WTC11 (cell line): ENCODE results near the gene TRDMT1. TPM values are rescaled to one million over a fixed set of nuclear protein-coding genes. Genes with fewer than 3 reads are reported as not detected.

ENCODE experiments used
- ATAC-seq: fragments of 200-7000 bp; cut with Tn5 transposase; 2 replicates; pipeline ENCODE4 v1.10.0; 2021; ENCODE audit warnings: mild to moderate bottlenecking, moderate library complexity
- CTCF ChIA-PET: fragments of 300-600 bp; sonication (Branson Sonifier 250); formaldehyde crosslinking; loops from one replicate; lab custom pipeline; 2021; ENCODE audit warnings: antibody characterized with exemption; lab: Charles Lee
- POLR2A ChIA-PET: fragments of 350-600 bp; sonication (Branson Sonifier 250); formaldehyde crosslinking; loops from one replicate; lab custom pipeline; 2021; ENCODE audit warnings: antibody characterized with exemption; lab: Charles Lee
- DNase-seq: peaks from one replicate; pipeline ENCODE4 v3.0.0; 2021; ENCODE audit warnings: low spot score
- H3K27ac Mint-ChIP-seq: 2 replicates; pipeline ENCODE4 v1.8.0; 2021; ENCODE audit warnings: mixed read lengths
- H3K27me3 Mint-ChIP-seq: 2 replicates; pipeline ENCODE4 v1.8.0; 2021; ENCODE audit warnings: low read depth, mild to moderate bottlenecking, moderate library complexity, mixed read lengths
- H3K36me3 Mint-ChIP-seq: 2 replicates; pipeline ENCODE4 v1.8.0; 2021; ENCODE audit warnings: mixed read lengths
- H3K4me1 Mint-ChIP-seq: 2 replicates; pipeline ENCODE4 v1.8.0; 2022; ENCODE audit warnings: mixed read lengths
- H3K4me3 Mint-ChIP-seq: 2 replicates; pipeline ENCODE4 v1.8.0; 2021; ENCODE audit warnings: mild to moderate bottlenecking, moderate library complexity, mixed read lengths
- H3K9me3 Mint-ChIP-seq: 2 replicates; pipeline ENCODE4 v1.8.0; 2021; ENCODE audit warnings: mixed read lengths
- AFF4 ChIP-seq: sonication (generic); formaldehyde crosslinking; IDR thresholded peaks from 2 replicates; pipeline ENCODE4 v1.8.1; 2023; ENCODE audit warnings: mild to moderate bottlenecking, missing genetic modification reagents, borderline replicate concordance
- ATF6 ChIP-seq: sonication (generic); formaldehyde crosslinking; IDR thresholded peaks from 2 replicates; pipeline ENCODE4 v1.8.1; 2023; ENCODE audit warnings: mild to moderate bottlenecking, missing genetic modification reagents
- CREB1 ChIP-seq: sonication (generic); formaldehyde crosslinking; IDR thresholded peaks from 2 replicates; pipeline ENCODE4 v1.8.0; 2023; ENCODE audit warnings: mild to moderate bottlenecking, missing genetic modification reagents
- E2F4 ChIP-seq: sonication (generic); formaldehyde crosslinking; IDR thresholded peaks from 2 replicates; pipeline ENCODE4 v1.8.1; 2022; ENCODE audit warnings: low read depth, mild to moderate bottlenecking, moderate library complexity, missing genetic modification reagents, borderline replicate concordance
- ELF4 ChIP-seq: sonication (generic); formaldehyde crosslinking; IDR thresholded peaks from 2 replicates; pipeline ENCODE4 v1.8.1; 2022; ENCODE audit warnings: low read depth, mild to moderate bottlenecking, moderate library complexity, missing genetic modification reagents
- FOXP4 ChIP-seq: sonication (generic); formaldehyde crosslinking; IDR thresholded peaks from 2 replicates; pipeline ENCODE4 v1.8.0; 2022; ENCODE audit warnings: mild to moderate bottlenecking, missing genetic modification reagents
- HMGA2 ChIP-seq: fragments of 250-450 bp; sonication (Bioruptor Pico); IDR thresholded peaks from 2 replicates; pipeline ENCODE4 v1.4.0; 2021; ENCODE audit warnings: mild to moderate bottlenecking, moderate library complexity
- JAZF1 ChIP-seq: fragments of 250-450 bp; sonication (Bioruptor Pico); IDR thresholded peaks from 2 replicates; pipeline ENCODE4 v1.9.0; 2021; ENCODE audit warnings: moderate library complexity, mild to moderate bottlenecking, inconsistent platforms
- MAX ChIP-seq: sonication (generic); formaldehyde crosslinking; IDR thresholded peaks from 2 replicates; pipeline ENCODE4 v1.8.0; 2022; ENCODE audit warnings: mild to moderate bottlenecking, missing genetic modification reagents
- MYBL2 ChIP-seq: sonication (generic); formaldehyde crosslinking; IDR thresholded peaks from 2 replicates; pipeline ENCODE4 v1.8.1; 2023; ENCODE audit warnings: mild to moderate bottlenecking, moderate library complexity, missing genetic modification reagents
- NR1H2 ChIP-seq: sonication (generic); formaldehyde crosslinking; IDR thresholded peaks from 2 replicates; pipeline ENCODE4 v1.9.0; 2021; ENCODE audit warnings: mild to moderate bottlenecking, moderate library complexity, missing genetic modification reagents
- OVOL2 ChIP-seq: fragments of 250-450 bp; sonication (Bioruptor Pico); IDR thresholded peaks from 2 replicates; pipeline ENCODE4 v1.9.0; 2021; ENCODE audit warnings: mild to moderate bottlenecking, borderline replicate concordance
- PRDM15 ChIP-seq: sonication (generic); formaldehyde crosslinking; IDR thresholded peaks from 2 replicates; pipeline ENCODE4 v1.8.0; 2022; ENCODE audit warnings: missing genetic modification reagents
- RELA ChIP-seq: sonication (generic); formaldehyde crosslinking; IDR thresholded peaks from 2 replicates; pipeline ENCODE4 v1.8.1; 2022; ENCODE audit warnings: missing genetic modification reagents, mild to moderate bottlenecking, borderline replicate concordance
- SMAD4 ChIP-seq: sonication (generic); formaldehyde crosslinking; IDR thresholded peaks from 2 replicates; pipeline ENCODE4 v1.8.0; 2022; ENCODE audit warnings: mild to moderate bottlenecking, missing genetic modification reagents
- STAT6 ChIP-seq: sonication (generic); formaldehyde crosslinking; conservative IDR thresholded peaks from 2 replicates; pipeline ENCODE4 v1.8.1; 2023; ENCODE audit warnings: mild to moderate bottlenecking, low read depth, missing genetic modification reagents, moderate library complexity
- TEAD1 ChIP-seq: sonication (generic); formaldehyde crosslinking; IDR thresholded peaks from 2 replicates; pipeline ENCODE4 v1.8.0; 2022; ENCODE audit warnings: mild to moderate bottlenecking, missing genetic modification reagents
- USF2 ChIP-seq: sonication (generic); formaldehyde crosslinking; IDR thresholded peaks from 2 replicates; pipeline ENCODE4 v1.8.1; 2023; ENCODE audit warnings: mild to moderate bottlenecking, missing genetic modification reagents, moderate library complexity
- ZNF138 ChIP-seq: sonication (generic); formaldehyde crosslinking; conservative IDR thresholded peaks from 2 replicates; pipeline ENCODE4 v1.8.1; 2022; ENCODE audit warnings: mild to moderate bottlenecking, moderate library complexity, missing genetic modification reagents
- ZNF416 ChIP-seq: fragments of 250-450 bp; sonication (Bioruptor Pico); IDR thresholded peaks from 2 replicates; pipeline ENCODE4 v1.9.0; 2021; ENCODE audit warnings: mild to moderate bottlenecking, inconsistent platforms
- ZNF423 ChIP-seq: fragments of 250-450 bp; sonication (Bioruptor Pico); IDR thresholded peaks from 2 replicates; pipeline ENCODE4 v2.1.2; 2022; ENCODE audit warnings: mild to moderate bottlenecking, moderate library complexity
- total RNA-seq: library from RNA; stranded (reverse); gene quantifications from 3 replicates; pipeline ENCODE4 v1.2.3, GENCODE V29; 2021

Gene TRDMT1
- total RNA-seq, 1 experiment from 2014 or later = 11.7 TPM

- no peak for TF ChIP-seq RELA (CRISPR knock-in tag)
- no peak for TF ChIP-seq ATF6
- no peak for TF ChIP-seq MAX (CRISPR knock-in tag)
- TF ChIP-seq E2F4 (CRISPR knock-in tag) = no peak
- no peak for TF ChIP-seq SMAD4
- no peak for TF ChIP-seq USF2 (CRISPR knock-in tag)
Observed at GRCh38 chr10:17134282-17134681, 67.2 kb downstream of the TRDMT1 start (continued).

- ChIA-PET CTCF (no interaction called here), POLR2A (no interaction called here)
- Mint-ChIP-seq H3K4me3 (no peak within 1 kb of the TSS), H3K9me3 (no peaks in the 10 kb centered on the region), H3K27me3 (no peaks in the 10 kb centered on the region), H3K4me1 (peaks cover 8% of the 10 kb centered on the region; the same call in 1 of the 2 replicates), H3K27ac (no peak within 1 kb of the TSS), H3K36me3 (no peaks in the 10 kb centered on the region)
- no peak for ATAC-seq
- no peak for DNase-seq
- no peak for TF ChIP-seq TEAD1 (CRISPR knock-in tag)
- no peak for TF ChIP-seq OVOL2 (CRISPR knock-in tag)
- no peak for TF ChIP-seq ZNF423 (CRISPR knock-in tag)
- TF ChIP-seq JAZF1 = no peak
- TF ChIP-seq STAT6 = no peak
- no peak for TF ChIP-seq SMAD4
- TF ChIP-seq PRDM15 (CRISPR knock-in tag) = no peak
- no peak for TF ChIP-seq NR1H2
- no peak for TF ChIP-seq HMGA2 (CRISPR knock-in tag)
- no peak for TF ChIP-seq CREB1 (CRISPR knock-in tag)
- TF ChIP-seq ELF4 = no peak
- no peak for TF ChIP-seq ZNF416 (CRISPR knock-in tag)
- TF ChIP-seq AFF4 (CRISPR knock-in tag) = no peak
- no peak for TF ChIP-seq FOXP4
- TF ChIP-seq MYBL2 (CRISPR knock-in tag) = no peak
- TF ChIP-seq ZNF138 = no peak
Observed at GRCh38 chr10:17129741-17130140, 71.7 kb downstream of the TRDMT1 start, which contains the start of gene CUBN. TSS of gene CUBN (minus strand) at chr10:17129811. CDS start at chr10:17129765, 46 bp downstream.
